IMR-90 (cell line): ENCODE results near the gene CFAP300. TPM values are rescaled to one million over a fixed set of nuclear protein-coding genes. Genes with fewer than 3 reads are reported as not detected.
A peak's percentile ranks its signal among the peaks of the same experiment; 100 is the strongest.

Experiments used
- ATAC-seq: fragments of 200-7000 bp; cut with Tn5 transposase; 2 replicates; pipeline ENCODE4 v1.9.1; 2020; ENCODE audit warnings: low read depth, mild to moderate bottlenecking, moderate library complexity
- BruUV-seq: library from RNA; stranded (reverse); fragments of 400-500 nt; replicated peaks from 2 replicates; lab custom pipeline; 2021; lab: Mats Ljungman, UMichigan
- CTCF ChIA-PET: fragments of 300-600 bp; formaldehyde crosslinking; extraction: SDS; loops from one replicate; lab custom pipeline; 2021; ENCODE audit warnings: antibody characterized with exemption; lab: Yijun Ruan, JAX
- POLR2A ChIA-PET: fragments of 300-600 bp; sonication (Branson Sonifier 250); formaldehyde crosslinking; loops from one replicate; lab custom pipeline; 2022; ENCODE audit warnings: antibody characterized with exemption; ENCODE audit not compliant: unreplicated experiment; lab: Charles Lee
- DNase-seq: peaks from one replicate; pipeline ENCODE4 v3.0.0; 2013
- H2AFZ ChIP-seq: replicated peaks from 2 replicates; pipeline ENCODE3; 2013; ENCODE audit warnings: low read length, mild to moderate bottlenecking; ENCODE audit not compliant: poor library complexity
- H2AK5ac ChIP-seq: 2 replicates; pipeline ENCODE4 v1.6.1; 2013; ENCODE audit warnings: low read depth, low read length, inconsistent platforms
- H2AK9ac ChIP-seq: replicated peaks from 2 replicates; pipeline ENCODE3; 2013; ENCODE audit warnings: mild to moderate bottlenecking, low read depth, low read length, moderate library complexity; ENCODE audit not compliant: poor library complexity
- H2BK120ac ChIP-seq: 2 replicates; pipeline ENCODE4 v1.6.1; 2013; ENCODE audit warnings: low read depth, low read length, inconsistent platforms
- H2BK15ac ChIP-seq: 3 replicates; pipeline ENCODE4 v1.6.1; 2013; ENCODE audit warnings: low read depth, low read length, inconsistent platforms
- H2BK20ac ChIP-seq: 2 replicates; pipeline ENCODE4 v1.6.1; 2013; ENCODE audit warnings: low read depth, mild to moderate bottlenecking, inconsistent platforms, low read length, moderate library complexity
- H2BK5ac ChIP-seq: 2 replicates; pipeline ENCODE4 v1.6.1; 2013; ENCODE audit warnings: mild to moderate bottlenecking, low read depth, low read length, inconsistent platforms; ENCODE audit not compliant: poor library complexity, severe bottlenecking
- H3K14ac ChIP-seq: replicated peaks from 2 replicates; pipeline ENCODE4 v1.6.1; 2013; ENCODE audit warnings: low read depth, low read length, inconsistent platforms
- H3K18ac ChIP-seq: 2 replicates; pipeline ENCODE4 v1.6.1; 2013; ENCODE audit warnings: low read depth, low read length, control low read depth
- H3K23ac ChIP-seq: 2 replicates; pipeline ENCODE4 v1.6.1; 2013; ENCODE audit warnings: low read depth, low read length, inconsistent platforms
- H3K27ac ChIP-seq: 2 replicates; pipeline ENCODE4 v1.5.1; 2013; ENCODE audit warnings: mild to moderate bottlenecking, control low read depth, low read length; ENCODE audit not compliant: insufficient read depth
- H3K27me3 ChIP-seq: 2 replicates; pipeline ENCODE4 v1.6.1; 2013; ENCODE audit warnings: low read length; ENCODE audit not compliant: control insufficient read depth, insufficient read depth
- H3K36me3 ChIP-seq: 2 replicates; pipeline ENCODE4 v1.6.1; 2013; ENCODE audit warnings: low read length, mixed read lengths; ENCODE audit not compliant: control insufficient read depth, insufficient read depth
- H3K4ac ChIP-seq: 2 replicates; pipeline ENCODE4 v1.6.1; 2013; ENCODE audit warnings: low read depth, low read length, inconsistent platforms
- H3K4me1 ChIP-seq: 2 replicates; pipeline ENCODE4 v1.6.1; 2013; ENCODE audit warnings: low read length, mixed read lengths; ENCODE audit not compliant: control insufficient read depth, insufficient read depth
- H3K4me2 ChIP-seq: 2 replicates; pipeline ENCODE4 v1.6.1; 2013; ENCODE audit warnings: low read depth, mild to moderate bottlenecking, control low read depth, low read length, moderate library complexity
- H3K4me3 ChIP-seq: 2 replicates; pipeline ENCODE4 v1.5.1; 2013; ENCODE audit warnings: low read depth, mild to moderate bottlenecking, control low read depth, low read length, moderate library complexity; ENCODE audit not compliant: insufficient read depth
- H3K56ac ChIP-seq: 2 replicates; pipeline ENCODE4 v1.6.1; 2013; ENCODE audit warnings: low read length, inconsistent platforms; ENCODE audit not compliant: insufficient read depth; ENCODE audit errors: extremely low read depth
- H3K79me1 ChIP-seq, 2 experiments: 2 replicates each; pipeline ENCODE4 v1.6.1; 2013; ENCODE audit warnings: low read length in 2 of 2, inconsistent platforms in 1 of 2, low read depth in 1 of 2
- H3K9ac ChIP-seq: 2 replicates; pipeline ENCODE4 v1.6.1; 2013; ENCODE audit warnings: low read depth, low read length, control low read depth
- H3K9me1 ChIP-seq: 2 replicates; pipeline ENCODE4 v1.6.1; 2013; ENCODE audit warnings: low read length, inconsistent platforms; ENCODE audit not compliant: insufficient read depth
- H3K9me3 ChIP-seq: 2 replicates; pipeline ENCODE4 v1.6.1; 2013; ENCODE audit warnings: low read length; ENCODE audit not compliant: control insufficient read depth, insufficient read depth
- H4K20me1 ChIP-seq: 2 replicates; pipeline ENCODE4 v1.6.1; 2013; ENCODE audit warnings: low read length, inconsistent platforms; ENCODE audit not compliant: insufficient read depth
- H4K5ac ChIP-seq: 2 replicates; pipeline ENCODE4 v1.6.1; 2013; ENCODE audit warnings: mild to moderate bottlenecking, low read depth, low read length, control low read depth
- H4K8ac ChIP-seq, 2 experiments: 2 replicates each; pipeline ENCODE4 v1.6.1; 2013; ENCODE audit warnings: low read depth in 2 of 2, low read length in 2 of 2, control low read depth in 1 of 2, inconsistent platforms in 1 of 2
- H4K91ac ChIP-seq: 2 replicates; pipeline ENCODE4 v1.6.1; 2013; ENCODE audit warnings: low read depth, low read length, inconsistent platforms; ENCODE audit not compliant: insufficient read depth
- CEBPB ChIP-seq: IDR thresholded peaks from 2 replicates; pipeline ENCODE4 v1.6.1; 2012; ENCODE audit warnings: low read depth, low read length, improper control_type of control experiment
- CHD1 ChIP-seq: IDR thresholded peaks from 2 replicates; pipeline ENCODE4 v1.6.1; 2012; ENCODE audit warnings: low read depth, low read length, improper control_type of control experiment
- ELK1 ChIP-seq: fragments of 150-350 bp; IDR thresholded peaks from 2 replicates; pipeline ENCODE4 v1.6.1; 2016; ENCODE audit warnings: low read depth, mild to moderate bottlenecking, low read length, moderate library complexity, borderline replicate concordance
- MAFK ChIP-seq: IDR thresholded peaks from 2 replicates; pipeline ENCODE4 v1.6.1; 2012; ENCODE audit warnings: low read depth, low read length, improper control_type of control experiment
- MAZ ChIP-seq: IDR thresholded peaks from 2 replicates; pipeline ENCODE4 v1.6.1; 2012; ENCODE audit warnings: low read depth, mild to moderate bottlenecking, low read length, improper control_type of control experiment, moderate library complexity, borderline replicate concordance
- POLR2A ChIP-seq: IDR thresholded peaks from 2 replicates; pipeline ENCODE4 v1.6.1; 2012; ENCODE audit warnings: mild to moderate bottlenecking, low read depth, low read length
- RFX5 ChIP-seq: IDR thresholded peaks from 2 replicates; pipeline ENCODE4 v1.8.0; 2012; ENCODE audit warnings: low read depth, mild to moderate bottlenecking, low read length, moderate library complexity
- SMC3 ChIP-seq: fragments of 150-350 bp; IDR thresholded peaks from 2 replicates; pipeline ENCODE4 v1.6.1; 2016; ENCODE audit warnings: low read depth, mild to moderate bottlenecking, antibody characterized with exemption, low read length, moderate library complexity
- WGBS, 2 experiments: methylation state at CpG; one replicate each; pipeline versions ENCODE4 v1.1.5 to v1.1.7; 2013; ENCODE audit warnings: missing lambda C conversion rate in 2 of 2; ENCODE audit not compliant: insufficient read length in 1 of 2; ENCODE audit errors: extremely low coverage in 2 of 2; 5-methylcytosine and 5-hydroxymethylcytosine counted together
- dilution Hi-C: fragments of 300-500 bp; cut with HindIII; formaldehyde crosslinking; loops from one replicate; pipeline ENCODE4 v1.14.3; 2018; ENCODE audit warnings: low sequenced_read_pairs; ENCODE audit not compliant: unreplicated experiment
- in situ Hi-C: fragments of 300-500 bp; cut with MboI; formaldehyde crosslinking; loops from 3 replicates; pipeline ENCODE4 v1.14.3; 2019; ENCODE audit warnings: low sequenced_read_pairs, inconsistent platforms, mixed read lengths
- intact Hi-C: fragments of 100-400 bp; cut with micrococcal nuclease; formaldehyde crosslinking; loops from 2 replicates; pipeline ENCODE4 v1.10.0; 2022
- polyA plus RNA-seq, 3 experiments: library from polyadenylated mRNA; depleted of rRNA; stranded (reverse); fragments of >200 nt; gene quantifications; 2 replicates each; pipeline ENCODE4 v1.2.3, GENCODE V29; 2012; ENCODE audit warnings: low replicate concordance in 1 of 3
- total RNA-seq: library from RNA; depleted of rRNA; stranded (reverse); fragments of >200 nt; gene quantifications from 2 replicates; pipeline ENCODE4 v1.2.3, GENCODE V29; 2012

The CFAP300 gene
- total and polyA plus RNA-seq, 2 of the 4 experiments (the other 2 are of a cell fraction) = 0.90 to 1.8 TPM

GRCh38 chr11:102120437-102120973 is 73.3 kb downstream of the CFAP300 start:
- ChIA-PET POLR2A (no interaction called here), CTCF (interaction anchor here (0.6 kb wide), 1 partner anchor 1510 kb away, joined by 4 read pairs; no protein-coding TSS in a partner anchor)
- H4K5ac ChIP-seq = no peak overlapping the region
- no peak overlapping the region for H2AK9ac ChIP-seq
- in situ Hi-C loops (no loop called here), intact Hi-C loops (no loop called here), dilution Hi-C loops (no loop called here)
- peak; percentile 39 for DNase-seq
- H3K27ac ChIP-seq = no peak overlapping the region; the same call in 1 of the 2 replicates
- peaks cover 0 to 37% of the 10 kb centered on the region in 2 experiments; a peak in 2 of 4 replicates for H3K79me1 ChIP-seq
- peak overlapping the region; percentile 49 for H3K4me2 ChIP-seq
- H2BK20ac ChIP-seq = no peak overlapping the region
- no CpG with 5 or more reads among the region's 3 CpGs for WGBS, 2 experiments
- peak; percentile 48 for ATAC-seq
- no peak overlapping the region for H3K4me3 ChIP-seq
- no peak overlapping the region; the same call in 1 of the 2 replicates for H3K18ac ChIP-seq
- H3K9me3 ChIP-seq = no peaks in the 10 kb centered on the region
- H3K36me3 ChIP-seq = peaks cover 6% of the 10 kb centered on the region
- H3K27me3 ChIP-seq = no peaks in the 10 kb centered on the region
- H3K56ac ChIP-seq = no peak overlapping the region
- H3K9me1 ChIP-seq = peaks cover 15% of the 10 kb centered on the region
- H3K14ac ChIP-seq = no peak overlapping the region
- H3K23ac ChIP-seq = no peak overlapping the region
- H2BK15ac ChIP-seq = no peak overlapping the region
- no peak overlapping the region for H3K9ac ChIP-seq
- no peak overlapping the region for H2AK5ac ChIP-seq
- H3K4ac ChIP-seq = no peak overlapping the region
- peaks cover 24% of the 10 kb centered on the region for H3K4me1 ChIP-seq
- H2BK5ac ChIP-seq = peak overlapping the region; percentile 59
- H2BK120ac ChIP-seq = no peak overlapping the region
- H4K20me1 ChIP-seq = peaks cover 59% of the 10 kb centered on the region
- TF ChIP-seq SMC3 (no peak), MAFK (no peak), RFX5 (no peak), CEBPB (peak; percentile 46; the same call in 1 of the 2 replicates), MAZ (no peak), ELK1 (no peak), CHD1 (no peak), POLR2A (no peak)
- H4K8ac ChIP-seq = no peak overlapping the region; a peak in 1 of 4 replicates
- no TSS peak for BruUV-seq
- H2AFZ ChIP-seq = no peak overlapping the region
- no peak overlapping the region for H4K91ac ChIP-seq
